Smooth muscle cell (in vitro differentiated cells): ENCODE data around the gene MDN1. TPM values are rescaled to one million over a fixed set of nuclear protein-coding genes. Genes with fewer than 3 reads are reported as not detected.

Source experiments
- DNase-seq: peaks from one replicate; lab custom pipeline; 2025; ENCODE audit not compliant: unreplicated experiment; lab: John Stamatoyannopoulos, UW
- H2AFZ ChIP-seq: fragments of 200-600 bp; sonication (generic); 2 replicates; pipeline ENCODE4 v1.6.0; 2016; ENCODE audit warnings: antibody characterized with exemption, low read depth, mild to moderate bottlenecking
- H3F3A ChIP-seq: fragments of 200-600 bp; sonication (generic); 2 replicates; pipeline ENCODE4 v1.6.0; 2017; ENCODE audit warnings: antibody characterized with exemption, low read depth
- H3K27ac ChIP-seq: fragments of 200-600 bp; sonication (generic); 2 replicates; pipeline ENCODE4 v1.5.1; 2016; ENCODE audit warnings: low read depth, mild to moderate bottlenecking
- H3K27me3 ChIP-seq: fragments of 200-600 bp; sonication (generic); 2 replicates; pipeline ENCODE4 v1.6.1; 2016; ENCODE audit warnings: low read depth, mild to moderate bottlenecking
- H3K36me3 ChIP-seq: fragments of 200-600 bp; sonication (generic); 2 replicates; pipeline ENCODE4 v1.5.1; 2016; ENCODE audit warnings: low read depth
- H3K4me1 ChIP-seq: fragments of 200-600 bp; sonication (generic); 2 replicates; pipeline ENCODE4 v1.5.1; 2016; ENCODE audit warnings: low read depth
- H3K4me2 ChIP-seq: fragments of 200-600 bp; sonication (generic); 2 replicates; pipeline ENCODE4 v1.6.0; 2016; ENCODE audit warnings: mild to moderate bottlenecking
- H3K4me3 ChIP-seq: fragments of 200-600 bp; sonication (generic); 2 replicates; pipeline ENCODE4 v1.5.1; 2016; ENCODE audit warnings: mild to moderate bottlenecking
- H3K79me2 ChIP-seq: fragments of 200-600 bp; sonication (generic); 2 replicates; pipeline ENCODE4 v1.6.0; 2016; ENCODE audit warnings: low read depth, mild to moderate bottlenecking
- H3K9ac ChIP-seq: fragments of 200-600 bp; sonication (generic); 2 replicates; pipeline ENCODE4 v1.6.0; 2016; ENCODE audit warnings: low read depth
- H3K9me3 ChIP-seq: fragments of 200-600 bp; sonication (generic); replicated peaks from 2 replicates; pipeline ENCODE4 v1.5.1; 2016; ENCODE audit warnings: low read depth
- H4K20me1 ChIP-seq: fragments of 200-600 bp; sonication (generic); 2 replicates; pipeline ENCODE4 v1.6.0; 2016; ENCODE audit warnings: low read depth
- CTCF ChIP-seq: fragments of 200-600 bp; sonication (generic); IDR thresholded peaks from 2 replicates; pipeline ENCODE4 v1.5.1; 2017; ENCODE audit warnings: borderline replicate concordance, mild to moderate bottlenecking, antibody characterized with exemption; ENCODE audit not compliant: insufficient read depth, poor library complexity, severe bottlenecking
- WGBS: methylation state at CpG from one replicate; pipeline ENCODE4 v1.1.7; 2016; ENCODE audit warnings: low lambda C conversion rate; 5-methylcytosine and 5-hydroxymethylcytosine counted together
- polyA plus RNA-seq: library from polyadenylated mRNA; unstranded; fragments of >200 nt; fragmentation: Nextera tagmentation; extraction: Ambion mirVana; gene quantifications from 2 replicates; pipeline ENCODE4 v1.2.1, GENCODE V29; 2016
- total RNA-seq: library from RNA; depleted of rRNA; stranded (reverse); fragments of >200 nt; gene quantifications from 2 replicates; pipeline ENCODE4 v1.2.3, GENCODE V29; 2014

Gene MDN1
- total and polyA plus RNA-seq, 2 experiments from 2014 or later: 6.4 to 16.5 TPM

GRCh38 chr6:89776583-89777233, 42.9 kb downstream of the MDN1 start:
- 97% methylated on average over 1 of the region's 1 CpG for WGBS
- H3K9me3 ChIP-seq: no peaks in the 10 kb centered on the region

GRCh38 chr6:89775150-89775549, 44.4 kb downstream of the MDN1 start:
- H3K27ac ChIP-seq: no peak overlapping the region
- no peaks in the 10 kb centered on the region for H3K27me3 ChIP-seq
- H3K79me2 ChIP-seq: no peaks in the 10 kb centered on the region
- no peak overlapping the region for H3K4me2 ChIP-seq
- H3F3A ChIP-seq: no peaks in the 10 kb centered on the region
- no peak overlapping the region for H2AFZ ChIP-seq
- no peaks in the 10 kb centered on the region for H3K9me3 ChIP-seq
- TF ChIP-seq CTCF: no peak
- H3K9ac ChIP-seq: no peak overlapping the region
- whole genome bisulfite sequencing: 75% methylated on average over 1 of the region's 1 CpG
- H3K4me3 ChIP-seq: no peak overlapping the region
- H4K20me1 ChIP-seq: no peaks in the 10 kb centered on the region
- no peaks in the 10 kb centered on the region for H3K4me1 ChIP-seq
- no peak for DNase-seq
- H3K36me3 ChIP-seq: peaks cover 13% of the 10 kb centered on the region

More at GRCh38 chr6:89776583-89777233, 42.9 kb downstream of the MDN1 start:
- TF ChIP-seq CTCF: no peak
- DNase-seq: no peak
- no peak overlapping the region for H3K9ac ChIP-seq
- no peaks in the 10 kb centered on the region for H4K20me1 ChIP-seq
- H2AFZ ChIP-seq: no peak overlapping the region
- no peak overlapping the region for H3K4me2 ChIP-seq
- no peaks in the 10 kb centered on the region for H3K4me1 ChIP-seq
- no peak overlapping the region for H3K4me3 ChIP-seq
- no peaks in the 10 kb centered on the region for H3F3A ChIP-seq
- H3K36me3 ChIP-seq: peaks cover 1% of the 10 kb centered on the region
- H3K79me2 ChIP-seq: no peaks in the 10 kb centered on the region
- no peaks in the 10 kb centered on the region for H3K27me3 ChIP-seq
- no peak overlapping the region for H3K27ac ChIP-seq

- Histone ChIP-seq H3K9me3 (no peaks in the 10 kb centered on the region), H3K4me2 (no peak overlapping the region), H3K4me3 (no peak overlapping the region), H2AFZ (no peak overlapping the region), H3K9ac (no peak overlapping the region), H3K27me3 (no peaks in the 10 kb centered on the region), H3K27ac (no peak overlapping the region), H3K36me3 (peaks cover 13% of the 10 kb centered on the region), H3K4me1 (no peaks in the 10 kb centered on the region), H3K79me2 (no peaks in the 10 kb centered on the region), H3F3A (no peaks in the 10 kb centered on the region), H4K20me1 (no peaks in the 10 kb centered on the region)
- no peak for DNase-seq
- WGBS: 97% methylated on average over 3 of the region's 3 CpGs
- TF ChIP-seq CTCF: no peak
Measured at GRCh38 chr6:89769572-89769971, 50.0 kb downstream of the MDN1 start.

DNA sequence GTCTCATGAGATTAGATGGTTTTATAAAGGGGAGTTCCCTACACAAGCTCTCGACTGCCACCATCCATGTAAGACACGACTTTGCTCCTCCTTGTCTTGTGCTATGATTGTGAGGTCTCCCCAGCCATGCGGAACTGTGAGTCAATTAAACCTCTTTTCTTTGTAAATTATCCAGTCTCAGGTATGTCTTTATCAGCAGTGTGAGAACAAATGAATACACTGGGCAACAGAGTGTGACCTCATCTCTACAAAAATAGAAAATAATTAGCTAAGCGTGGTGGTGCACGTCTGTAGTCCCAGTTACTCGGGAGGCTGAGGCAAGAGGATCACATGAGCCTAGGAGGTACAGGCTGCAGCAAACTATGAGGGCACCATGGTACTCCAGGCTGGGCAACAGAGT, 51.3 kb downstream of the MDN1 start:
- Histone ChIP-seq H3K79me2 (no peaks in the 10 kb centered on the region), H3K9ac (no peak overlapping the region), H3K4me3 (no peak overlapping the region), H4K20me1 (no peaks in the 10 kb centered on the region), H3K27ac (no peak overlapping the region), H3K36me3 (peaks cover 13% of the 10 kb centered on the region), H3K9me3 (no peaks in the 10 kb centered on the region), H3K4me2 (no peak overlapping the region), H2AFZ (no peak overlapping the region), H3K27me3 (no peaks in the 10 kb centered on the region), H3K4me1 (no peaks in the 10 kb centered on the region), H3F3A (no peaks in the 10 kb centered on the region)
- TF ChIP-seq CTCF: no peak
- WGBS: 81% methylated on average over 6 of the region's 6 CpGs
- DNase-seq: no peak
